ENCODE results near the gene SCYGR5. TPM values are rescaled to one million over a fixed set of nuclear protein-coding genes. Genes with fewer than 3 reads are reported as not detected.

SCYGR5 gene
- total RNA-seq, 2 donors from 2014 or later, result not detected

GRCh38 chr2:227701556-227701955 is 35.0 kb downstream of the SCYGR5 start:
- no peak for TF ChIP-seq CTCF (IDR thresholded peaks at IDR 0.05)
- no peak overlapping the region for H3K4me3 ChIP-seq
- no peak for DNase-seq
- H3K9me3 ChIP-seq, result no peaks in the 10 kb centered on the region
- H3K9ac ChIP-seq (ENCODE audit: low read depth in 2 of 2, low read length in 2 of 2), result no peak overlapping the region
- no peaks in the 10 kb centered on the region for H3K36me3 ChIP-seq
- no peaks in the 10 kb centered on the region for H3K4me1 ChIP-seq
- no peaks in the 10 kb centered on the region for H3K27me3 ChIP-seq
- no peak overlapping the region for H3K27ac ChIP-seq
- intact Hi-C loops (cut with DNase I), result no loop called here

DNA sequence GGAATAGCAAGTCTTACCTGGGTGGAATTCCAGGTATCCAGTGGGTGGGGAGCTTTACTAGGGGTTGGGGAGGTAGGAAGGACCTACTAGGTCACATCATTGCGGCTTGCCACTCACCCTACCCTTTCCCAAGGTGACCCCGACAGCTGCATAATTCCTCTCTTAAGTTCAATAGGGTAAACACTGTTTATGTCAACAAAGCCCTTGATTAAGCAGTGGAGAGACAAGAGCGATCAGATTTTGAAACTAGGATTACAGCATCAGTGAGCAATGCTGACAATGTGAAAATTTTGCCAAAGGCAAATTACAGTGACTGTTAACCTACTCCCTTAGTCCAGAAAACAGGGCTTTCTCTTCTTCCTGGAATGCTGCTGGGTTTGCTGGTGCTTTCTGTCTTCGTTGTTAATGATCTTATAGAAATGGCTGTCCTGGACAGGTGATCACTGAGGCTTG is 36.7 kb downstream of the SCYGR5 start:
- DNase-seq, result no peak
- Histone ChIP-seq H3K36me3 (no peaks in the 10 kb centered on the region), H3K4me3 (no peak overlapping the region), H3K9ac (ENCODE audit: low read depth in 2 of 2, low read length in 2 of 2) (no peak overlapping the region), H3K27me3 (no peaks in the 10 kb centered on the region), H3K9me3 (no peaks in the 10 kb centered on the region), H3K4me1 (no peaks in the 10 kb centered on the region), H3K27ac (no peak overlapping the region)
- TF ChIP-seq CTCF (IDR thresholded peaks at IDR 0.05), result no peak
- intact Hi-C loops (cut with DNase I), result no loop called here

DNA sequence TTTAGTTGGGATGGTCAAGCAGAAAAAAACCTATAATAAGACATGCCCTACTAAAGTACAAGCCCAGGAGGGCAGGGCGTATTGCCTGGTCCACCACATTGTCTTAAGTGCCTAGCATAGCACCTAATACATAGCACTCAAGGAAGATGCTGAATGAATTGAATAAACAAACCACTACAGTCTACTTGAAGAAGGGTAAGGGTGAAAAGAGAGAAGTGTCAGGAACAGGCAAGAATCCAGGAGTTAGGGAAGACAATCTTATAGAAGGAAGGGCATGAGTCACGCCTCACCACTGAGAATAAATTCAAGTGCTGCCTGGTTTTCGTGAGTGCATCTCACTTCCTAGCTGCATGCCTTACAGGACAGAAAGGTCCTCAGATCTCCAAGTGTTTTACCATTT is 37.4 kb downstream of the SCYGR5 start:
- H3K36me3 ChIP-seq, result no peaks in the 10 kb centered on the region
- H3K4me3 ChIP-seq, result no peak overlapping the region
- no peaks in the 10 kb centered on the region for H3K27me3 ChIP-seq
- H3K4me1 ChIP-seq, result no peaks in the 10 kb centered on the region
- intact Hi-C loops (cut with DNase I), result no loop called here
- H3K9ac ChIP-seq (ENCODE audit: low read depth in 2 of 2, low read length in 2 of 2), result no peak overlapping the region
- no peaks in the 10 kb centered on the region for H3K9me3 ChIP-seq
- no peak overlapping the region for H3K27ac ChIP-seq
- DNase-seq, result no peak
- no peak for TF ChIP-seq CTCF (IDR thresholded peaks at IDR 0.05)

DNA sequence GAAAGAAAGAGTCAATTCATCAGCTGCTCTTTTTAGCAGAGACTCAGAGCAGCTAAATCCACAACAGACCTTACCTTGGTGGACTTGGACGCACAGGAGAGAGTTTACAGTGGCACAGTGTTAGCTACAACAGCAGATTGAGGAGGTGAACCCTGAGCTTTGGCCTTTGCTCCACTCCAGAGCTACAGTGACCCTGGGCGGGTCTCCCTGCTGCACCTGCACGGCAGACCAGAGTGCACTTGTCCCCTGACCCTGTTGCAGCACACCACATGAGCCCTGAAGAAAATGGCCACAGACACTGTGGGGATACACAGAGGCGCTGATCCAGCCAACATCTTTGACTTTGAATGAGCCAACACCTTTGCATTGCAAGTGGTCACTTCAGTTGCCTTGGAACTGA is 40.3 kb downstream of the SCYGR5 start:
- DNase-seq, result peak; percentile 59
- H3K27ac ChIP-seq, result no peak overlapping the region
- no peaks in the 10 kb centered on the region for H3K4me1 ChIP-seq
- no peaks in the 10 kb centered on the region for H3K27me3 ChIP-seq
- intact Hi-C loops (cut with DNase I), result no loop called here
- H3K4me3 ChIP-seq, result no peak overlapping the region
- H3K36me3 ChIP-seq, result no peaks in the 10 kb centered on the region
- no peaks in the 10 kb centered on the region for H3K9me3 ChIP-seq
- no peak for TF ChIP-seq CTCF (IDR thresholded peaks at IDR 0.05)
- H3K9ac ChIP-seq (ENCODE audit: low read depth in 2 of 2, low read length in 2 of 2), result no peak overlapping the region

DNA sequence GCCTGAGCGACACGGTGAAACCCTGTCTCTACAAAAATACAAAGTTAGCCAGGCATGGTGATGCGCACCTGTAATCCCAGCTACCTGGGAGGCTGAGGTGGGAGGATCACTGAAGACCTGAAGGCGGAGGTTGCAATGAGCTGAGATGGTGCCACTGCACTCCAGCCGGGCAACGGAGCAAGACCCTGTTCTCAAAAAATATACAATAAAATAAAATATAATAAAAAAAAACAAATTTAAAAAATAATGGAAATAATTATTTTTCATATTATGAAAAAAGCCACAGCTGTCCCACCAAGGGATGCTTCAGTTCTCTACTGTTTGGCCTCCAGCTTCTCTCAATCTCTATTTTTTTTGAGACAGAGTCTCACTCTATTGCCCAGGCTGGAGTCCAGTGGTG is 40.8 kb downstream of the SCYGR5 start:
- TF ChIP-seq CTCF (IDR thresholded peaks at IDR 0.05), result no peak
- no peak for DNase-seq
- no peak overlapping the region for H3K9ac ChIP-seq (ENCODE audit: low read depth in 2 of 2, low read length in 2 of 2)
- no peaks in the 10 kb centered on the region for H3K9me3 ChIP-seq
- H3K4me1 ChIP-seq, result no peaks in the 10 kb centered on the region
- no peaks in the 10 kb centered on the region for H3K27me3 ChIP-seq
- H3K36me3 ChIP-seq, result no peaks in the 10 kb centered on the region
- H3K4me3 ChIP-seq, result no peak overlapping the region
- intact Hi-C loops (cut with DNase I), result no loop called here
- H3K27ac ChIP-seq, result no peak overlapping the region

- Histone ChIP-seq H3K4me3 (no peak overlapping the region), H3K4me1 (no peaks in the 10 kb centered on the region), H3K27me3 (no peaks in the 10 kb centered on the region), H3K9me3 (no peaks in the 10 kb centered on the region), H3K36me3 (no peaks in the 10 kb centered on the region), H3K9ac (ENCODE audit: low read depth in 2 of 2, low read length in 2 of 2) (no peak overlapping the region), H3K27ac (no peak overlapping the region)
- DNase-seq, result no peak
- intact Hi-C loops (cut with DNase I), result no loop called here
- TF ChIP-seq CTCF (IDR thresholded peaks at IDR 0.05), result no peak
These were observed 44.4 kb downstream of the SCYGR5 start for GRCh38 chr2:227710986-227711385.
